NCI-H1417 (cell line): ENCODE measurements around the gene CARS1.

ENCODE experiments used
- DNase-seq, 3 experiments: peaks; one replicate each; lab custom pipeline; 2025; lab: John Stamatoyannopoulos, UW

Gene CARS1

DNA sequence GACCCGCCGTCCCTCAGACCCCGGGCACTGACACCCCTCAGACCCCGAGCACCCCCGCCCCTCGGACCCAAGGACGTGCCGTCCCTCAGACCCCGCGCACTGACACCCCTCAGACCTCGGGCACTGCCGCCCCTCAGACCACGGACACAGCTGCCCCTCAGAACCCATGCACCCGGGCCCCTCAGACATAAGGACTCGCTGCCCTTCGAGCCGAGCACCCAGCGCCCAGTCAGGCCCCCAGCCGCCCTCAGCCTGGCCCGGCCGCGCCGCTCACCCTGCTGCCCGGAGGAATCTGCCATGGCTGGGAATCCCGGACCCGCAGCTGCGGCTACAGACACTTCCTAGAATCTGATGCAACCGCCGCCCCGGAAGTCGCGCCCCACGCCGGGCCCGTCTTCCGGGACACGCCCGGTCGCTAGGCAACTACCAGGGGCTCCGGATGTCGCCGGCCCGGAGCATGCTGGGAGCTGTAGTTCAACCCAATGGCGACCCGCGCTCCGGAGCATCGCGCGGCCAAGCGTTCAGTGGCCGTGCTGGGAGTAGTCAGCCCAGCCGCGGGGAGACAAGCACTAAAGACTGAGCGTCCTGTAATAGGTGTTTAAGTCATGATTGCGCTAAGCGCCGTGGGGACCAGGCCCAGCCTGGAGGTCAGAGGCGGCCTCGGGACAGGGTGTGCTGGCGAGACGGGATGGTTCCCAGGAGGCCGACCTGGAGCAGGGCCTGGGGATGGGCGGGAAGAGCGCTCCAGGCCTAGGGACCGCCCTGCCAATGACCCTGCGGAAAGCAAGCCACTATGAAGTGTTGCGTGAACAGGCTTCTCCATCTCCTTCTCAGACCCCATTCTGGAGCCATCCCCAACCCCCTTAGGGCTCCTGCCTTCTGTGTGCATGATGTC, at the start of gene CARS1:
CARS1 (minus strand) TSS at position 355 of the 895 bp plus-strand sequence; CDS start at position 299, 56 bp downstream.
- peak; percentile 91 to 95 (median 94) for DNase-seq

DNA sequence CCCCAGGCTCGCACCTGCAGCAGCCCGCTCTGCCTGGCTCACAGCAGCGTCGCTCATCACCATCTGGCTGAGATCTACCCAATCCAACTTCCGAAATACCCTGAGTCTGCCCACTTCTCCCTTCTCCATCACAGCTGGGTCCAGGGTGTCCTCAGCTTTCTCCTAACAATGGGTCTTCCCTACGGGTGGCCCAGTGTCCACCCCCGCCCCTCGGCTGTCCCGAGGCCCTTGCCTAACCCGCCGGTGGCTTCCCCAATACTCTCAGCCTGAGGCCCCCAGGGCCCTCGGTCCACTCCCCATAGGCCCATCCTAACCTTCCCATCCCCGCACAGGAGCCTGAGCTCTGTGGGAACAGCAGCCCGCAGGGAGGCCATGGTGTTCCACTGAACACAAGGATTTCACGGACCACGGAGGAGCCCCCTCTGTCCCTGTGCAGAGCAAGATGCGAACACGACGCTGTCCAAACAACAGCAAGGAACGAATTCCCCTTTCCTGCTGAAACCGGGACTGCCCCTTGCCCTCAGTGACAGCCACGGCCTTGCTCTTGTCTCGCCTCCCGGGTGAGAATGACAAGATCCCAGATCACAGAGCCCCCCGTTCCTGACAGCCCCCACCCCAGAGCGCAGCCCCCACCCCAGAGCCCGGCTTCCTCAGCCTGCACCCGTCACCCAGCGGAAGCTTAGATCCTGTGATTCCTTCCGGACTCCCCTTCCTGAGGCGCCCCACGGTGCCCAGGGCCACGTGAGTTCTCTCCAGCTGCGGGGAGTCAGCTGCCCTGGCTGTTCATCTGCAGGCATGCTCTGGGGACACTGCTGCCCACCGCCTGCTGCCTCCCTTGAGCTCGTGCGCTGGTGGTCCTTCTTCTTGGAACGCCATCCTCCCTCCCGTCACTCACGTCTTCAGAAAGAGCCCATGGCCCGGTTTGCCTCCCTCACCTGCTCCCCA, 48.8 kb upstream of the CARS1 start:
- no peak for DNase-seq

DNA sequence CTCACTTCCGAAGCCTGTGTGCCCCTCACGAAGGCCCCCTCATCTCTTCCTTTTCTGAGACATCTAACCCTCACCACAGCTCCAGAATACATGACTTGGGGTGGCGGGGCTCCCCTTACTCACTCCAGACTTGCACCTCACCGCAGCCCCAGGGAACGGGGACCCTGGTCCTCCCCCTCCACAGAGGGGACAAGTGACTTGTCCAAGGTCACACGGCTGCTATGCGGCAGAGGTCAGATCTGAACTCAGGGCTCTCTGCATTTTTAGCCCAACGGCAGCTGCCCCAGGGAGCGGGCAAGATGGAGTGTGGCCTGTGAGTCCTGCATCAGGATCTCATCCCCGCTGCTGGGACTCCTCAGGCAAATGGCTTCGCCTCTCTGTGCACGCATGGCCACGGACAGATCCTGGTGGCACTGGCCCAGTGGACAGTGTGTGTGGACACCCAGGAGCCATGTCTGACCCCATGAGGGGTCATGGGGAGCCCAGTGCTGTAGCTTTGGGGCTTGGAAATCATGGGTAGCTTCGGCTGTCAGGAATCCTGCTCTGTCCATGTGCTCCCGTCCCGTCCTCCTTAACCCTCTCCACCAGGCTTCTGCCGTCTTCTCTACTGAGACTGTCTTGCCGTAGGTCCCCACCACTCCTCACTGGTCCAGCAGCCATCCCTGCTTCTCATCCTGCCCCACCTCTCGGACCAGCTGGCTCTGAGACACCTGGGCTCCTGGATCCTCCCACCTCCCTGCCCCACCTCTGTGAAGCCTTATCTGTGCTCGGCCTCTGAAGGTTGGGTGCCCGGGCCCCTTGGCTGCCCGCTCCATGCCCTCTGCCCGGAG, 48.0 kb upstream of the CARS1 start:
- DNase-seq = no peak

DNA sequence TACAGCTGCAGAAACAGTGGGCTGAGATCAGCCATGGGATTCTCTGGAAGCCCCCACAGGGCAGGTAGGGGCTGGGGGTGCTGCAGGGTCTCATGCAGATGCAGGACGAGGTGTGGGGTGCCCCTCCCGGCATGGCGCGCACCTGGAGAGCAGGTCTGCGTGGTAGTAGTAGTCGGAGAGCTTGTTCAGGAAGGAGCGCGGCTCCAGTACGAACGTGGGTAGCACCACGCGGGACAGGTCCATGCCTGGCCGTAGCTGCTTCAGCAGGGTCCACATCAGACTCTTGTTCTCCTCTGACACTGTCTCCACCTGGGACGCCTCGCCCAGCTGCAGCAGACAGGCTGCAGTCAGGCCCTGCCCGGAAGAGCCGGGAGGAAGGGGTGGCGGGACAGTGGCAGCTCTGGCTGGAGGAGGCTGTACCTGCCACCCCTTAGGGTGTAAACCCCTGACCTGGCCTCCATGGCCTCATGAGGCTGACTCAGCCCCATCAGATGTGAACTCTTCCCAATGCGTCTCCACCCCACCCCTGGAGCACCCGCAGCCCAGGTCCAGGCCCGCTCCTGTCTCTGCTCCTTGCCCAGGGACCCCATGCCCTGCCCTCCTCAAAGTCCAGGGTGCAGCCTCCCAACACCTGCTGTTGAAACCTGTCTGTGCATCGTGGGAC, 47.0 kb upstream of the CARS1 start:
- DNase-seq = no peak

DNA sequence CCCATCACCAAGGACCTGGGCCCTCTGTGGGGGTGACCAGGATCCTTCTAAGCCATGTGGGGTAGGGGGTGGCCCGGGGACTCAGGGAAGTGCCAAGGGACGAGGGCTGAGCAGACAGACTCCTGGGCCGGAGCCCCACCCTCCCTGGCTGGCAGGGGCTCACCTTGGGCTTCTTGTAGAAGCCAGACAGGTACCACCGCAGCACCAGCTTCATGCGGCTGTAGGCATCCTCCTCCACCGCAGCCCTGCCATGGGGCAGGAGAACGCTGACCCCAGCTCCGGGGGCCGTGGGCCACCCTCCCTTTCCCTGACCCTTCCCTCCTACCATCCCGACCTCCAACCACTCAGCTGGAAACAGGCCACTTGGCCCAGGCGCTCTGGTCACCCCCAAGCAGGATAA, 45.9 kb upstream of the CARS1 start:
- no peak for DNase-seq

DNA sequence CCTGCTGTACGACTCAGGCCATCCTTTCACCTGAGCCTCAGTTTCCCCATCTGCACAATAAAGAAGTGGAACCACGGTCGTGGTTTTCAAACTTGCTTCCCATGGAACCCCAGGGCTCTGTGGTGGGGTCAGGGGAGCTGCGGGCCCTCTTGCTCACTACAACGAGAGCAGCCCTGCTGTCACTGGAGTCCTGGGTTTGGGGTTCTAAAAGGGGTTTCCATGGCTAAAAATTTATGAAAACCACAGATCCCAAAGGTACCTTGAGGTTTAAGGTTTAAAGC, 45.4 kb upstream of the CARS1 start:
- DNase-seq = no peak

GRCh38 chr11:3101921-3102640, 44.9 kb upstream of the CARS1 start:
- DNase-seq = no peak

DNA sequence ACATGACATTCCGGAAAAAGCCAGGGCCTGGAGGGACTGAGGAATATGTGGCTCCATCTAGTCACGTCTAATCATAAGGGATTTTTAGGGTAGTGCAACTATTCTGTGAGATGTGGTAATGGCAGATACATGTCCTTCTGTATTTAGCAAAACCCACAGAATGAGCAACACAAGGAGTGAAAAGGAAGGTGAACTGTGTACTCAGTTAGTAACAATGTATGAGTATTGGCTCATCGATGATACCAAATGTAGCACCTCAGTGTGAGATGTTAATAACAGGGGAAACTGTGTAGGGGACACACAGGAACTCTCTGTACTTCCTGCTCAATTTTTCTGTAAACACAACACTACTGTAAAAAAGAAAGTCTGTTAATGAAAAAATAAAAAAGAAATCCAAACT, 42.0 kb upstream of the CARS1 start:
- no peak for DNase-seq

DNA sequence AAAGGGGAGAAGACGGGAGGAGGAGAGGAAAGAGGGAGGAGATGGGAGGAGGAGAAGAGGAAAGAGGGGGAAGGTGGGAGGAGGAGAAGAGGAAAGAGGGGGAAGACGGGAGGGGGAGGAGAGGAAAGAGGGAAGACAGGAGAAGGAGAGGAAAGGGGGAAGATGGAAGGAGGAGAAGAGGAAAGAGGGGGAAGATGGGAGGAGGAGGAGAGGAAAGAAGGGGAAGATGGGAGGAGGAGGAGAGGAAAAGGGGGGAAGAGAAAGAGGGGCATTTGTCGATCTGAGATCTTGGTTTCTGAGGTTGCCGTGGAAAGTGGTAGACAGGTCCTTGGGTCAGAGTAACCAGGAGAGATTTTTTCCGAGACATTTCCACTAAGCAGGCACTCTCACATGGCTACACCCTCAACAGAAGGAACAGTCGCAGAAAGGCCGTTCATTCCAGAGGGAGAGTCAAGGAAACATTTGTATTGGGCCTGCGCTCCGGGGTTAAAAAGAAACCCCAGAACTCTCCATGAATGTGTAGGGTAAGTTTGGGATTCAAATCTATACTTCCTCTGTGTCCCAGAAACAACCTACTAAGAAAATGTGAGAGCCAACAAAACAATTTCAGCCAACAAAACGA, 39.8 kb upstream of the CARS1 start:
- DNase-seq = no peak

DNA sequence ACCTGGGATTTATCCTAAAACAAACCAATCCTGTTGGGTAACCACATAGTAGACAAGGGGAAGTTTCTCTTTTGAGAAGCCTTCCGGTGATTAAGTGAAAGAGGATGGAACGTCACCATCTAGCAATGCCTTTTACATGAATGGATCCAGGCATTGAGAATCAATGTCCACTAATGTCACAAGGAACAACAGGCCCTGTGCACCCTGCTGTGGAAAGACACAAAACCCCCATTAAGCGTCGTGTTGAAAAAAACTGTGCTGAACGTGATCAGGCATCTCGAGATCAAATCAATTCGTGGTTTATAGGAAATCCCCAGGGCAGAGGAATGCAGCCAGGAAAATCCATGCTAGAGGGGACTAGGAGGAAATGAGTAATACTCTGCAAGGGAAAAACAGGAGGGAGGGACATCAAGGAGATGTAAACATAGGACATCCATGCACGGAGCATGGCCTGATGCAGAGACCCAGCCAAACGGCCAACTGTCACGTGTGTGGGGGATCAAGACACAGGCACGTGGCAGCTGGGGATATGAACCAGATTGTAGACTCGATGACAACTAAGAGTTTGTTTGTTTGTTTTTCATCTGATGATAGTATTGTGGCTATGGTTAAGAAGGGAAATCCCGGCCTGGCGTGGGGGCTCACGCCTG, 38.6 kb upstream of the CARS1 start:
- peak in 1 of 3 experiments; percentile 19 for DNase-seq

GRCh38 chr11:3094223-3094824, 37.1 kb upstream of the CARS1 start:
- no peak for DNase-seq

DNA sequence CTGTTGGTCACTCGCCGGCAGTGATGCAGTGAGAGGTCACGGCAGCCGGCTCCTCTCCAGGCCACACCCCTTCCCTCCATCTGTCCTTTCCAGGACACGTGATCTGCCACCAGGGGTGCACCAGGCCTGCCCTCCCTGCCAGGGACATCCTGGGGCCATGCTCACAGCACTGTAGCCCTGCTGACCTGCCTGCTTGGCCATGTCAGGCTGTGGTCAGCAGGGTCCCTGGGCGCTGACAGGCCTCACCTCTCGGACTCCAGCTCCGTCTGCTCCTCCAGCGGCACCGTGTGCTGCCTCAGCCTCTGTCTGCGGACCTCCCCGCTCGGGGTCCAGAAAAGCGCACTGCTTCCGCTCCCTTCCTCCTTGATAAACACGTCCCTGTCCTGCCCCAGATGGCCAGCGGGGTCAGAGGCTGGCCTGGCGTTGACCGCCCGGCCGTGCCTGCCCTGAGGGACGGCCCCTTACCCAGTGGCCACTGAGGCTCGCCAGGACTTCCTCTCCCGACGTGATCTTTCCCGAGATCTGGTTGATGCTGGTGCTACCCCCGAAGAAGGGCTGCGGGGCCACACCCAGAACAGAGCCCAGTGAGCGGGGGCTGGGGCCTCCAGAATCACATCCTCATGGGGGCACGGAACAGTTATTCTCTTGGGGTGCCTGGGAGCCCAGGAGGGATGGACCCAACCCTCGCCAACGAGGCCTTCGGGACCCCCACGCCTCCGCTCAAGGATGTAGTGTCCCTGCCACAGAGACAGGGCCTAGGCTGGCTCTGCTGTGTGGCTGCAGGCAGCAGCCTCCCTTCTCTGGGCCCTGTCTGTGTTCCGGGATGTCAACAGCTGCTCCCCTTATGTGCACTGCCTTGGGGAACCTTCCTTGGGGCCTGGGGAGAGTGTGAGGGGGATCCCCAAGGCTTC, 36.3 kb upstream of the CARS1 start:
- peak in 1 of 3 experiments; percentile 33 for DNase-seq

DNA sequence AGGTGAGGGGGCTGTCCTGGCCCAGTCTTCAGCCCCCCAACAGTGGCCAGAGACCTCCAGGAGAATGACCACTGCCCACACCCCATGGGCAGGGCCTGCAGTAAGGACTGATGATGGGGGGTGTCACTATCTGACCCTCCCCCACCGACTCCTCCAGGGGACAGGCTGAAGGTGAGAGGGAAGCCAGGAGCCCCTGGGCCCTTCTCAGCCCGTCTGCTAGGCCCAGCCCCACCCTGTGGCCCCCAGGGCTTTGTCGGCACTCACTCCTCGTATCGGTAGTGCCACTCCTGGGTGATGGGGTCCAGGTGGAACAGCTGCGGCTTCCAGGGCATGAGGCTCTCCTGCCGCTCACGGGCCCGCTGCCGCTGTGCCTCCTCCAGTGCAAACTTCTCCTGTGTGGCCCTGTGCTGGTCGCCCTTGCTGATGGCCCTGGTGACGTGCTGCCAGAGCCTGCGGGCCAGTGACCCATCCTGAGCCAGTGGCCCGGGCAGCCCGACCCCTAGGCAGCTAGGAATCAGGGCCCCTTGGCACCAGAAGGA, 35.4 kb upstream of the CARS1 start:
- DNase-seq = no peak

DNA sequence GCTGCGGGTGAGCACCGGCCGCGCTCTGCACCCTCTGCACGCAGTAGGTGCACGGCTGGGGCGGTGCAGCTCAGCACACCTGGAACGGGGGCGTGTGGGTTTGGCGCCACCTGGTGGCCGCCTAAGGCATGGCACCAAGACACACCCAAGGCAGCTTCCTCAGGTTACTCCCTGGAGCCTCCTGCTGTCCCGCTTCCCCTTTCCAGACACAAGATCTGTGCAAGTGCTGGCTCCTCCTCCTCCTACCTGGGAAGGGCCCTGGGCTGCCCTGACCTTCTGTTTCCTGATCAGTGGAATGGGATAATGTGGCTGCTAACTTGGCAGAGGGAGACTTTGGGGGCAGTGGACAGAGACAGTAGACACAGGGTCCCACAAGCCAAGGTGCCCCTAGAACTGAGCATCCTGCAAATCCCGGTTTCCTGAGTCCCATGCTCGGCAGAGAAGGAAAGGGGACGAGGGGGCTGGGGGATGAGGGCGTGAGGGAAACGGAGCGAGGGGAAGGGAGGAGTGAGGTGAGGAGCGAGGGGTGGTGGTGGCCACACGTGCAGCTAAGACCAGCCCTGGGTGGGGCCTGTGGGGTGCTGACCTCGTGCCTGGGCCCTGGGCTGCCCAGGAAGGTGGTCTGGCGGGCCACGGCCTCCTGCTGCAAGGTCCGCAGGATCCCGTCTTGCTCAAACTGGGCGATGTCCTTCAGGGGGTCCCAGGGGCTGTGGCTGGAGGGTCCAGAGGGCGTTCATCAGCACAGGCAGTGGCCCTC, 34.8 kb upstream of the CARS1 start:
- peak; percentile 54 to 76 (median 57) for DNase-seq

- no peak for DNase-seq
These were observed 34.0 kb upstream of the CARS1 start for GRCh38 chr11:3091081-3091845.

DNA sequence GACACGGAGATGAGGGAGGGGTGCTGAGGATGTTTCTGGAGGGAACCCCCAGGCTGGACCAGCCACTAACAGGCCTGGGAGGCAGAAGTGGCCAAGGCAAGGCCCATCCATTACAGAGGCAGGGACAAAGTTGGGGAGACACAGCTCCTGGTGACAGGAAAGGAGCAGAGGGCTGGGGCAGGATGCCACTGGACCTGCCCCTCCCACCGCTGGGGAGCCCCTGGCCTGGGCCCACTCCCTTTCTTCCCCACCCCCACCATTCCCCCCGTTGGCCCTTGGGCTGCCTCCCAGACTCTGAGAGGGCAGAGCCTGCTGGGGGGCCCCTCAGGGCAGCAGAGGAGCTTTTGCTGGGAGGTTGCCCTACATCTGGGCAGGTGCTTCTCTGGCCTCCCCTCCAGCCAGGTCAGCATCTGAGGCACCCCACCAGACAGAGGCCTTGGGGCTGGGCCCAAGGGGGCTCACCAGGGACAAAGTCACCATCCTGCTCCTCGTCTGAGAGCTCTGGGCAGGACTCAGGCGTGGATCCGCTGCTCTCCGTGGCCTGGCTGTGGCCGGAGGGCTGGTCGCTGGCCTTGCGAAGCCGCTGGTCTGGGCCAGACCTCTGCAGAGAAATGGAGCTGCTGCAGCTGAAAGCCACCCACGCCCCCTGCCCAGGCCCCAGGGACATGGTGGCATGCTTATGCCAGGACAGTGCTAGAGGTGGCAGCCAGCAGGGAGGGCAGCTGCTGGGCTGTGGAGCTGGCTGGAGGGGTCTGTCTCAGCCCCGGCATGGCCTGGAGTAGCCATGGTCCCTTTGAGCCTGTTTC, 33.1 kb upstream of the CARS1 start:
- no peak for DNase-seq
